Activated CD8-positive, alpha-beta memory T cell treated with anti-CD3 and anti-CD28 coated beads, Interleukin-2, amount 50 U/mL, for 1 hour (primary cell): ENCODE measurements around the gene CDH4.

Source experiments
- DNase-seq: peaks from one replicate; pipeline ENCODE4 v3.0.0-alpha.2; 2020; ENCODE audit errors: extremely low read depth

The CDH4 gene

DNA sequence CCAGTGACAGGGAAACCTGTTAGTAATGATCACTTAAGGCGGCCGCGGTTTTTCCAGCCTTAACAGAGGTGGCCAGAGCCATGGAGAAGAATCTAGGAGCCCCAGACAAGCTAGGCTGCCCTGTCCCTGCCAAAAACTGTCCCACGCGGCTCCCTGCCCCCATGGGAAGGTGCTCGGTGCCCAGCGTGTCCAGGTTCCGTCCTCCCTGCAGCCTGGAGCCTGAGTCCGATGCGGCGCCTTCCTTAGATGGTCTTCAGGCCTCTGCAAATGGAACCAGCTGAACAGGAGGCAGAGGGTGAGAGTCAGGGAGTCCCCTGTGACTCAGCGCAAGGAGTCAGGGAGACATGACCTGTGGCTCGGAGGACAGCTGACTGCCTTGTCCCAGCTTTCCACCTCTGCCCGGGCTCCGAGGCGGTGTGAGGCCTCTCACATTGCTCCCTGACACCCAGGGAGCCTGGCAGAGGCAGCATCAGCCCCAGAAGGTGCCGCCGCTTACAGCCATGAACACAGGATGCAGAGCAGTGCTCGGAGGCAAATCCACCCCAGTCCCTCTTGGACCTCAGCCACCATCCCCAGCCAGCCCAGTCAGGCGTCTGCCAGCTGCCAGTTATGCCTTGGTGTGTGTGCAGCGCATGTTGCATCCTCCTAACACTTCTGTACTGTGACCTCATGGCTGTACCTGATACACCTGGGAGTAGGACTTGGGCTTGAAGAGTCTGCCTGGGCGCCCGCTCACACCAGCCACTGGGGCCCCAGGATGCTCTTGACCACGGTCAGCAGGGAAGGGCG lies 377.7 kb downstream of the CDH4 start:
- DNase-seq, result no peak

DNA sequence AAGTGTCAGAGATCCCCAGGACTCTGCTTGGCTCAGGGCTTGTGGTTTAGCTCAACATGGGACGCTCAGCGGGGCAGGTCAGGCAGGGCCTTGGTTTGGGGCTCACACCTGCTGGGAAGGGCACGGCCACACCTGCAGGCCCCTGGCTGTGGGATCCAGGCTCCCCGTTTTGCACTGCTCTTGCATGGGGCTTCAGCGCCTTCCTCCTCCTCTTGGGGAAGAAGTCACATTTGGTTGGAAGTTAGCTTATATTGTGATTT lies 378.3 kb downstream of the CDH4 start:
- DNase-seq, result no peak

DNA sequence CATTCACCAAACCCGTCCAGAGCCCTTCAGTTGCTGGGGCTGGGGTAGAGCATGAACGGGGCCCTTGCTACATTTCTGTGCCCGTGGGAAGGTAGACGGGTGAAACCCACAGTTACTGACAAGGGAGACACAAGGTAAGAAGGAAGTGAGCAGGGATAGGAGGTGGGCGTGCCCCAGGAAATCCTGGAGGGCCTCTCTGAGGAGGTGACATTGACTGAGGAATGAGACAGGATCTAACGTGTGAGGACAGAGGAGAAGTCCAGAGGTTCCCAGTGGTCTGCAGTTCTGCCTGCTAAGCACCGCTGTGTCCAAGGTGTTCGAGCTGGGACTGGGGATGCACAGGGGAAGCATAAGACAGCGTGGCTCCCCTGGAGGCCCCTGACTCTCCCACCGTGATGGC lies 378.8 kb downstream of the CDH4 start:
- no peak for DNase-seq

DNA sequence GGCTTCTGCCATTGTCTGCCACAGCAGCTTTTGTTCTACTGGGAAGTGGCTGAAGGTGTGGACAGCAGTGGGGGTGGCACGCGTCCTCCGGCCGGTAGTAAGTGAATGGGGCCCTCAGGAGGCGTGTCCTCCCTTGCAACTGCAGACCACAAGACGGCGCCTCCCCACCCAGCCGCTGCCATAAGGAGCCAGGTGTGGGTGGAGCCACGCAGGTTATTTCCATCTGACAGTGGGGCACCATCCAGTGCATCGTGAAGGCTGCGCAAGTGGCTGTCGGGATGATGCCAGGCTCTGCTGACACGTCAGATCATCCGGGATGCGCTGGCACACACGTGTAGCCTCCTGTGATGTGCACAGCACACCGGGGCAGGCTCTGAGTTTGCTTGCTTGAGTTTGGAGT lies 379.7 kb downstream of the CDH4 start:
- no peak for DNase-seq

GRCh38 chr20:61633004-61633403 lies 380.9 kb downstream of the CDH4 start:
- no peak for DNase-seq

- DNase-seq, result no peak
Observed at GRCh38 chr20:61634376-61635145, 382.5 kb downstream of the CDH4 start.

DNA sequence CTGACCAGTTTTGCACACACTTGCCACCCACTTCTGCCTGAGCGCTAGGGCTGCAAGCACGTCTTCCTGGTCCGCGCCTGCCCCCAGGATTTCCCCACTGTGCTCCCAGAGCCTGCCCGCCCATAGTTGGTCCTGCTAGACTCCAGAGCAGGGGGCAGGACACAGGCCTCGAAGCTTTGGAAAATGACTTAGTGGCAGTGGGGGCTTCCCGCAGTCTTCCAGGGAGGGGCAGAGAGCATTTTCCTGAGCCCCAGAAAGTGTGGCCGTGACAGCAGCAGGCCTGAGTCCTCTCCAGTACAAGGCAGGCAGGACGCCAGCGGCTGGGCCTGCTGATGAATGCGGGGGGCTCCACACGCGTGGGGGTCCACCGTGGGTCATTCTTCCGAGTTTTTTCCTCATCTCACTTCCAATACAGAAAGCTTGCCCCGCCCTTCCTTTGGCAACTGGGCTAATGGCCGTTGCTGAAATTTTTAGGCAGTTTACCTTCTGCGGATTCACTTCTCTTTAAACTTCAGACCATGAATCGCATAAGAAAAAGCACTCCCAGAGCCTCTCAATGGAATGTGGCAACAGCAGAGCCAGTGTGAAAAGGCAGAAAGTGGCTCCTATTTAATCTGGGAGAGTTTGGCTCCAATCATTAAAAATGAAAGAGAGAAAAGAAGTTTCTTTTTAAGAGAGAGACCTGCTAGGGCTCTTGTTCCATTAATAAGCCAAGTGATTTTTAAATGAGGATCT lies 383.8 kb downstream of the CDH4 start:
- DNase-seq, result no peak

GRCh38 chr20:61636531-61637116 lies 384.6 kb downstream of the CDH4 start:
- no peak for DNase-seq

- DNase-seq, result no peak
Observed at GRCh38 chr20:61638802-61639585, 386.9 kb downstream of the CDH4 start.

GRCh38 chr20:61640131-61640870 lies 388.2 kb downstream of the CDH4 start:
- no peak for DNase-seq

GRCh38 chr20:61640871-61641245 lies 388.8 kb downstream of the CDH4 start:
- no peak for DNase-seq

DNA sequence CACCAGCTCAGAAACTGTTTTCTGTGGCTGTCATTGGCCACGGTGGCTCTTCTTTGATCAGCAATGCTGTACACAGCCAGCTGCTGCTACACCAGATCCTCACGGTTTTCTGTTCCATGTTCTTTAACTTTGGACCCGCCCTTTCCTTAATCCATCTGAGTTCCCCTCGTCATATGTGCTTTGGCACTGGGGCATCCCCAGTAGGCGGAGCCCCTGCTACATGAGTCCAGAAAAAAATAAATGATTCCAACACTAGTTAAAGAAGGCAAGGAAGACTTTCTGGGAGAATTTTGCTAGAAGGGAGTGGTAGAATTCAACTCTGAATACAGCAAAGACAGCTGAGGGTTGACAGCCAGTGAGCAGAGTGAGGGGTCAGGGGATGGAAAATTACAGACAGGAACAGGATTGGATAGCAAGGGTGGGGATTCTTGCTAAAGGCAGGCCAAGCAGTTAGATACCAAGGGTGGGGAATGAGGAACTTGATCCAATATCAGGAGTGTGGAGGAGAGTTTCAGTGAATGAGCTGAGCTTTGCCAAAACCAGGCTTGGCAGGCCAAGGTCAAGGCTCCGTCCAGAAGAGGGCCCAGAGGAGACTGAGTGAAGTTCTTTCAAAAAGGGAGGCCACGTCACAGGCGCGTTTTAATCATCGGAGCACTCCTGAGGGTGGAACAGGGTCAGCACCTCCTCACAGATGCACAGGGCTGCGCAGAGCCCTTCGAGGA lies 391.8 kb downstream of the CDH4 start:
- no peak for DNase-seq

DNA sequence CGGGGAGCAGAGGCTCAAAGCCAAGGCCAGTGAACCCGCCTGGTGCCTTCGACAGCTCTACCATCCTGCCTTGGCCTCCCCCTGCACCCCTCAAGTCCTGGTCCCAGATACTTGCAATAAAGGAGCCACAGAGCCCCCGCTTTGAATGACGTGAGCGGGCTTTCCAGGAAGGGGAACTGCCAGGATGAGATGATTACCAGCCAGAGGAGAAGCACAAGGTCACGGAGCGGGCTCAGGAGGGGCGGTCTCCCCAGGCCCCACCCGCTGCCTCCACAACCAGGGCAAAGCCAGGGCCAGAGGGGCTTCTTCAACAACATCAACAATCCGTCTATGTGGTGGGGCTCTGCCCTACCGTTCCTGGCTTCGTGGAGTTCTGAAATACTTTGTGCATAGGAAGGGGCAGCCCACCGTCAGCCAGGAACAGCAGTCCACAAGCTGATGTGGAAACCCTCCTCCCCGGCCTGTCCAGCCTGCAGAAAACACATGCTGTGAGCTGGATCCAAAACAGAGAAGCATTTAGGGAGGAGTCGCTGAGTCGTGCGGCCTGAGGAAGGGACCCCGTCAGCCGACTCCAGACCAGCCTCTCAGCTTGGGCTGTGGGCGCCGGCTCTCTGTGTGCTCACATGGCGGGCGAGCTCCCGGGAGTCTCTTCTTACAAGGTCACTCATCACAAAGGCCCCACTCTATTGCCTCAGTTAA lies 392.5 kb downstream of the CDH4 start:
- no peak for DNase-seq

DNA sequence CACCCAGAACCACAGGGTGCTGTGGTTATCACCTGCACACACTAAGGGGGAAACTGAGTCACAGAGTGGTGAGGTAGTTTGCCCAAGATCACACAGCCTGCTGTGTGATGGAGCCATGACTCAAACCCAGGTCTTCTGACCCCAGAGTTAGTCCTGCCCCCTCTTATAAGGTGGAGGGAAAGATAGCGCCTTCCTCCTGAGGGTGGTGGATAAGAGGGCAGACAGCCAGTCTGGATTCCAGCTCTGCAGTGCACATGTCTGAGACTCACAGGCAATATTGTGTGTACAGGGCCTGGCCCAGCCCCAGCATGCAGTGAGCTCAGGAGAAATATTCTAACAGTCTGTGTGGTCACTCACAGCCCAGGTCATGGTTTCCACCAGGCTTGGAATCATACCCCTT lies 393.7 kb downstream of the CDH4 start:
- DNase-seq, result no peak

DNA sequence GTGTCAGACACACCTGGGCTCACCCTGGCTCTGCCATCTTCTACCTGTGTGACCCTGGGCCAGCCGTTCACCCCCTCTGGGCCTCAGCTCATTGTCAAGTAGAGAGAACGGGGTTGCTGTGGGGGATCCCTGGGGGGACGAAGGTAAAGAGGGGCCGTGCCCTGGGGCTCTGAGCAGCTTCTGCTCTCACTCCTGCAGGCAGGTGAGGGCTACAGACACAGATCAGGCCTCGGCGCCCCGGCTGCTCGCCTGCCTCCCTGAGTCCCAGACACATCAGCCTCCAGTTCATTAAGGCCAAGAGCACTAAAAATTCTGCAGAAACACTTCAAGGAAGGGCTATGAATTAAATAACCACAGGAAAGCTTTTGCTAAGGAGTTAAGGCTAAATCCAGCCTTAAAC lies 394.4 kb downstream of the CDH4 start:
- DNase-seq, result no peak

DNA sequence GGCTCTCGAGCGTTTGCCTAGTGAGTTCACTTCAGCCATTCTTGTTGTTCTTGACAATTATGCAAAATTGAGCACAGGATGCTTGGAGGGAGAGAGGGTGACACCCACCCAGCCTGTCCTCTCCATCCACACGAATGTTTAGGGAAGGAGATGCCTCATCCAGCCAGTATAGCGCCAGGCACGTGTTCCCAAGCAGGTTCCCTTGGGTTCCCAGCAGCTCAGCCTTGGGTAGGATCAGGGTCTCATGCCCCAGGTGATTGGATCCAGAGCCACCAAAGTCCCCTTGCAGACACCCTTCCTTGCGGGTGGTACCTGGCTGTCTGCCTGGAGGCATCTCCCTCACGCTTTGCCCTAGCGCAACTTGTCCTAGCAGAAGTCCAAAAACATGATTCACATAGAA lies 394.9 kb downstream of the CDH4 start:
- no peak for DNase-seq

DNA sequence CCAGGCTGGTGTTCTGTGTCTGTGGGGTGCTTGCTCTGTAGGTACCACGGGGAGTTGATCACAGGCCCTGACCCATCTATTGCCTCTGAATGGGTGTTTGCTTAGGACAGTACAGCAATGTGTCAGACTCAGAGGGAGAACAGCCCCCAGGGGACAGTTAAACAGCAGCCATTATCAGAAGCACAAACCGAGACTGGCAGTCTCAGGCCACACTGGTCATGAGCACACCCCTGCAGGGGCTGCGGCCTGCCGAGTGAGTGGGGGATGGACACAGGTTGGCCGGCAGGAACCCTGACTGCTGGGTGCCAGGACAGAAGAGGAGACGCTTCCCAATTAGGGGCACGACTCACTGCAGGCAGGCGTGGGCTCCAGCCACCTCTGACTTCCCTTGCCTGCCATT lies 395.6 kb downstream of the CDH4 start:
- no peak for DNase-seq

GRCh38 chr20:61649105-61649859 lies 397.2 kb downstream of the CDH4 start:
- no peak for DNase-seq

DNA sequence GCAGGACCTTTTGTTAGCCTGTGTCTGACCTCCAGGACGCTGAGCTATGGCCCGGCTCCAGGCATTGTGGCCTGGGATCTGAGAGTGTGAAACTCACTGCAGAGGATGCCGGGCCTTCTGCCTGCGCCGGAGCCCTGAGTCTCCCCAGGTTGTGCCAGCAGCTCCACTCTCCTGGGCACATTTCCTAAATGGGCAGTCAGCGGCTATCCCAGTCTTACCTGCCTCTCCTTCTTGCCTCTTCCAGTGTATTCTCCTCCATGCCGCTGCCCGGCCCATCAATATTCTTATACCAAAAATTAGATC lies 397.8 kb downstream of the CDH4 start:
- no peak for DNase-seq
